ENCODE results near the gene HLA-DQB1. TPM values are rescaled to one million over a fixed set of nuclear protein-coding genes. Genes with fewer than 3 reads are reported as not detected.
"Not testable (repeated sequence)": the region's sequence is repeated elsewhere in the genome, so short reads cannot be mapped to it uniquely, and the experiment has no call there.

HLA-DQB1 gene
- polyA plus RNA-seq (ENCODE audit: insufficient read length): 1.6 TPM

GRCh38 chr6:32666420-32667300 lies at the start of gene HLA-DQB1:
Gene HLA-DQB1 (minus strand): TSS chr6:32666657. CDS start chr6:32666607, 50 bp downstream.
- no peak for DNase-seq (ENCODE audit: low read depth)

GRCh38 chr6:32713241-32713640 lies 46.8 kb upstream of the HLA-DQB1 start:
- DNase-seq (ENCODE audit: low read depth): no peak

- DNase-seq (ENCODE audit: low read depth): no peak
These were observed 43.2 kb upstream of the HLA-DQB1 start for GRCh38 chr6:32709625-32710024.

- DNase-seq (ENCODE audit: low read depth): not testable (repeated sequence)
These were observed 38.7 kb upstream of the HLA-DQB1 start for GRCh38 chr6:32705164-32705563.

- no peak for DNase-seq (ENCODE audit: low read depth)
These were observed 36.9 kb upstream of the HLA-DQB1 start for GRCh38 chr6:32703347-32703746.

- no peak for DNase-seq (ENCODE audit: low read depth)
These were observed 34.1 kb upstream of the HLA-DQB1 start for GRCh38 chr6:32700391-32701040.

- DNase-seq (ENCODE audit: low read depth): no peak
These were observed 30.6 kb upstream of the HLA-DQB1 start for GRCh38 chr6:32697031-32697430.

GRCh38 chr6:32692019-32692418 lies 25.6 kb upstream of the HLA-DQB1 start:
- no peak for DNase-seq (ENCODE audit: low read depth)

- DNase-seq (ENCODE audit: low read depth): no peak
These were observed 23.4 kb upstream of the HLA-DQB1 start for GRCh38 chr6:32689531-32690501.

GRCh38 chr6:32685603-32686002 lies 19.1 kb upstream of the HLA-DQB1 start:
- DNase-seq (ENCODE audit: low read depth): no peak

GRCh38 chr6:32684246-32684645 lies 17.8 kb upstream of the HLA-DQB1 start:
- DNase-seq (ENCODE audit: low read depth): no peak

GRCh38 chr6:32680055-32680454 lies 13.6 kb upstream of the HLA-DQB1 start:
- DNase-seq (ENCODE audit: low read depth): no peak

- no peak for DNase-seq (ENCODE audit: low read depth)
These were observed 13.0 kb upstream of the HLA-DQB1 start for GRCh38 chr6:32679492-32679891.

- DNase-seq (ENCODE audit: low read depth): not testable (repeated sequence)
These were observed 7.7 kb upstream of the HLA-DQB1 start for GRCh38 chr6:32674123-32674522.

- not testable (repeated sequence) for DNase-seq (ENCODE audit: low read depth)
These were observed 5.5 kb upstream of the HLA-DQB1 start for GRCh38 chr6:32671908-32672307.

- DNase-seq (ENCODE audit: low read depth): no peak
These were observed 3.4 kb upstream of the HLA-DQB1 start for GRCh38 chr6:32669893-32670292.

GRCh38 chr6:32669240-32669639 lies 2.8 kb upstream of the HLA-DQB1 start:
- no peak for DNase-seq (ENCODE audit: low read depth)

GRCh38 chr6:32668226-32668747 lies 1.8 kb upstream of the HLA-DQB1 start:
- DNase-seq (ENCODE audit: low read depth): no peak

GRCh38 chr6:32665661-32666060 lies 796 bp downstream of the HLA-DQB1 start:
- no peak for DNase-seq (ENCODE audit: low read depth)

GRCh38 chr6:32664827-32665362 lies 1.6 kb downstream of the HLA-DQB1 start:
- no peak for DNase-seq (ENCODE audit: low read depth)

- DNase-seq (ENCODE audit: low read depth): no peak
These were observed 2.1 kb downstream of the HLA-DQB1 start for GRCh38 chr6:32664354-32664753.
